GM19238 (cell line): Measurements from ENCODE around the gene CSF3R.
"Not testable (repeated sequence)": the region's sequence is repeated elsewhere in the genome, so short reads cannot be mapped to it uniquely, and the experiment has no call there.

Source experiments
- DNase-seq: peaks from one replicate; pipeline ENCODE4 v3.0.0; 2011; ENCODE audit warnings: low spot score; ENCODE audit not compliant: insufficient read length

Gene CSF3R

GRCh38 chr1:36484099-36484498 lies 1.4 kb upstream of the CSF3R start:
- DNase-seq: no peak

- DNase-seq: no peak
Measured at GRCh38 chr1:36481771-36482723, 666 bp downstream of the CSF3R start.

- DNase-seq: no peak
Measured at GRCh38 chr1:36481091-36481490, 1.6 kb downstream of the CSF3R start.

GRCh38 chr1:36480161-36480560 lies 2.6 kb downstream of the CSF3R start:
- DNase-seq: no peak

DNA sequence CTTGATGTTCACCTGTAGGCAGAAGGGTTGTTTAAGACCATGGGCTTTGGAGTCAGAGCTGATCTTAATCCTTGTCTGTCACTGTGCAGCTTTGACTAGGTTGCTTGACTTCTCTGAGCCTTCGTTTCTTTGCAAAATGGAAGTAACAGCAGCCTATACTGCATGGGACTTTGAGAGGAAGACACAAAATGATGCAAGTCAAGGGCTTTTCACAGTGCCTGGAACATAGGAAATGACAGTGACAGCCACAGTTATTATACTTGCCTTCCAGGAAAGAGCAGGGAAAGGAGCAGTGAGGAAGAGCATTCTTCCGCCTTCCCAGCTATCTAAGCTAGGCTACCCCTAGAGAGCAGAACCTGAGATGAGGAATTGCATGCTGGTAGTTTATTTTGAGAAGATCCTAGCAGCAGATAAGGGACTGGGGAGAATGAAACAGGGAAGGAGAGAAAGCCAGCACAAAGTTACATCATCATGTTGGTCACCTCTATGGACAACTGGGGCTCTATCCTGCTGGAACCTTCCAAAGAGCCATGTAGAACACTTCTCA lies 3.1 kb downstream of the CSF3R start:
- no peak for DNase-seq

DNA sequence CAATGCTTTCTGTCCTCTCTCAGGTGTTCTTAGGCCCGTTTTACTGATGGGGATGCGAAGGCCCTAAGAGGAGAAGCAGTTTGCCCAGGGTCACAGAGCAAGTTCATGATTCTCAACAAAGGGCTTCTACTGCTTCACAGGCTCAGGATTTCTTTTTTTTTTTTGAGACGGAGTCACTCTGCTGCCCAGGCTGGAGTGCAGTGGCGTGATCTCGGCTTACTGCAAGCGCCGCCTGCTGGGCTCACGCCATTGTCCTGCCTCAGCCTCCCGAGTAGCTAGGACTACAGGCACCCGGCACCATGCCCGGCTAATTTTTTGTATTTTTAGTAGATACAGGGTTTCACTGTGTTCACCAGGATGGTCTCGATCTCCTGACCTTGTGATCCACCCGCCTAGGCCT lies 5.1 kb downstream of the CSF3R start:
- DNase-seq: not testable (repeated sequence)

DNA sequence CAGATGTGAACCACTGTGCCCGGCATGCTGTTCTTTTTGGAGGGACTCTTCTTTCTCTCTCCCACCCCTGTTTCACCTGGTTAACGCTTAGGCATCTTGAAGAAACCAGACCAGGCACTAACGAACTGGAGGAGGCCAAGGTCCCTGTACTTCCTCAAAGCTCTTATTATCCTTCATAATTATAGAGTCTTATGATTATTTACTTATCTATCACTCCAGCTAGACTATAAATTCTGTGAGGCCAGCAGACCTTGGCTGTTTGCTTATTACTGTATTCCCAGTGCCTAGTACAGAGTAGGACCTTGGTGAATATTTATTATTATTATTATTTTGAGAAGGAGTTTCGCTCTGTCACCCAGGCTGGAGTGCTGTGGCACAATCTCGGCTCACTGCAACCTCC lies 5.8 kb downstream of the CSF3R start:
- DNase-seq: no peak

GRCh38 chr1:36475910-36476604 lies 6.7 kb downstream of the CSF3R start:
- DNase-seq: no peak

DNA sequence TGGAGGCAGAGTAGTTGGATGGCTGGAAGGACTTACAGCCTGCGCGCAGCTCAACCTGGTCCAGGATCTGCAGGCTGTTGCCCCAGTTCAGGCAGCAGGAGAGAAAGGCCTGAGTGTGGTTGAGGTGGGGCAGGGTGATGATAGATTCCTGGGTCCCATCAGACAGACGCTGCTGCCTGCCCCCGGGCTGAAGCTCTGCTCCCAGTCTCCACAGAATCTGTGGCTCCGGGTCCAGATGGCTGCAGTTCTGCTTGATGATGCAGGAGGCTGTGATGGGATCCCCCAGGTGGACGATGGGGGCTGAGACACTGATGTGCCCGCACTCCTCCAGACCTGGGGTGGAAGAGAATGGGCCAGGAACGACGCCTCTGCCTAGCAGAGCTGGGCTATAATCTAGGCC lies 7.4 kb downstream of the CSF3R start:
- DNase-seq: no peak

GRCh38 chr1:36472656-36473055 lies 10.1 kb downstream of the CSF3R start:
- DNase-seq: no peak

DNA sequence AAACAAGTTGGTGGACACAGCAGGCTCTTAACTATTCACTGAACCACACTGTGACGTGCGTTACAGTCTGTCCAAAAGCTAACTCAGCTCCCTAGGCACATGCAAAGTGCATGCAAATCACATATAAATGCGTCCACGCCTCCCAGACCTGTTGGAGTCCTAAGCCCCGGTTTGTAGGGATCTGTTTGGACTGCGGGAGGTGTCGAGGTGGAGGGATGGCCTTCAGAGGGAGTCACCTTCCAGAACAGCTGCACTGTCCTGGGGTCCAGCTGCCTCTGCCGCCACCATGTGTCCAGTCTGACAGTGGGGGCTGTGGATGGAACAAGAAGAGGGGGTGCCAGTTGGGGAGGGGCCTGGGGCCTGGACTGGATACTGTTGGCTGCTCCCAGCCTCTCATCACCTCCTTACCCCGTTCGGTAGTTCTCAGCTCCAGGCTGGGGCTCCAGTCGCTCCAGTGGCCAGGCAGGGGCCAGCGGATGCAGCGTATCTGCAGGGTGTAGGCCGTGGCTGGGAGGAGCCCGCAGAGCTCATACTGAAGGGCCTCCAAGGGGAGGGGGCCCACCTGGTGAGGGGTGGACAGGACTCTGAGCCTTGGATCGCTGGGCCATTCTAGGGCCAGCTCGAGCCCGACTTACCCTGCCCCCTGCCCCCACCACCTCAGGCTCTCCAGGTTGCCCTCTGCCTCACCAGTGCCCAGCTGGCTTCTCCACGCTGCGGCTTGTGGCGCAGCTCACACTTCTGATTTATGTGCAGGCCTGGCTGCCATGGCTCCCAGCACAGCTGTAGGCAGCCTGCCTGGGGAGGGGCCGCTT lies 10.7 kb downstream of the CSF3R start:
- no peak for DNase-seq

GRCh38 chr1:36469163-36469562 lies 13.6 kb downstream of the CSF3R start:
- no peak for DNase-seq

DNA sequence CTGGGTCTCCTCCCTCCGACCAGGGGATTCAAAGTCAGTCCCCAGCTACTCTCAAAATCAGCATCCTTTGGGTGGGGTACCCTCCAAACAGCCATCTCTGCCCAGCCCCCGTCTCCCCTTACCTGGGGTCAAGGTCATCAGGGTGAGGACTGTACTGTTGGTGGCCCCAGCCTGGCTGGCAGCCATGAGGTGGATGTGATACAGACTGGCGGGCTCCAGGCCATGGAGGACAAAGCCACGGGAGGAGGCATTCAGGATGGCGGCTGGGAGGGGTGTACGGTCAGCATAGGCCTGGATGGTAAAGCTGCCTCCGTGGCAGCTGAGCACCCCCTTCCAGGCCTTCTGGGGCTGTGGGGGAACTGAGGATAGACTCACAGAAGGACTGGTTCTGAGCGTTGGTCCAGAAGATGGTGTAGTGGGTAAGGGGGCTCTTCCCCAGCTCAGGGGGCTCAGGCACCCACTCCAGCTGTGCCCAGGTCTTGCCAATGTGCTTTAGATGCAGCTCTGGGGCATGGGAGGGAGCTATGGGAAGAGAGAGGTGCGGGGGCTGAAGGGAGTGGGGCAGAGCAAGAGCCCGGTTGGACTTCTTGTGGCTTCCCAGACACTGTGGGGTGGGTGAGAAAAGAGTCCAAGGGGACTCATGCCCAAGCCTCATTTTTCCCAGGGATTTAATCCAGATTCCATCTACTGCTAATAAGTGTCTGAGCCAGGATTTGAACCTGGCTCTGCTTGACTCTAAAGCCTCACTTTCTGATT lies 14.8 kb downstream of the CSF3R start:
- no peak for DNase-seq

DNA sequence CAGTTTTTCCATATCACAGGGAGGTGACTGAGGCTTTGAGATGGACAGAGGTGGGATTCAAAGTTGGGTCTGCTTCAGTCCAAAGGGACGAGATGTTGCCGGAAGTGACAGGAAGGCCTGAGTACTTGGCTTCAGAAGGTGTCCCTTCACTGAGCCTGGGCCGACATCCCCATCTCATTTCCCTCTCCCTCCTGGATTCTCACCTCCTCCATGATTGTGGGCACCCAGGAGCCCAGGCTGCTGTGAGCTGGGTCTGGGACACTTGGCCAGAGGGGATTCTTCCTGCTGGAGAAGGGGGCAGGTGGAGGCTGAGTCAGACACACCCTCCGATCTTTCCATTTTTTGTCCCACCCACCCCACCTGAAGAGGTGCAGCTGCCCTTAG lies 15.7 kb downstream of the CSF3R start:
- DNase-seq: no peak

GRCh38 chr1:36466370-36467026 lies 16.2 kb downstream of the CSF3R start:
- no peak for DNase-seq

DNA sequence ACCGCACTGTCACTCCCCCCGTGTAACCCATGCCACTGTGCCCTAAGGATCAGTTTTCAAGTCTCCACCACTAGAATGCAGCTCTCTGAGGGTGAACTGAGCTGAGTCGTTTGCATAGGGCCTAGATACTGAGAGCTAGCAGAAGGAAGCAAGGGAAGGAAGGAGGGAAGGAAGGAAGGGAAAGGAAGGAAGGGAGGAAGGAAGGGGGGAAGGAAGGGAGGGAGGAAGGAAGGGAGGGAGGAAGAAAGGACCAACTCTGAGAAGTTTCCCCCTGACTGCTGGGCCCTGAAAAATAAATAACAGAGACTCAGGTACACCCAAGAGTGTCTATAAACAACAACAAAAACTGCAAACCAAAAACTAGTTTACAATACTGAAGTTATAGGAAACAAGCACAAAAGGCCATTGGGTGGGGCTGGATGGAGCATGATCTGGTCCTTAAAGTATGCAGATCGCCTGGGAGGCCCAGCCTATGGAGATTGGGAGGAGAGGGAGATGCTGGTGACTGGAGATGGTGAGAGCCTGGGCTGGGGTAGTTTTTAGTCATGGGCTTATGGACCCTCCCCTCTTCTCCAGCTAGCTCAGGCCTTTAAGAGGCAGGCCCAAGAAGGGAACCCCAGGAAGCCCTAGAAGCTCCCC lies 16.9 kb downstream of the CSF3R start:
- DNase-seq: no peak

DNA sequence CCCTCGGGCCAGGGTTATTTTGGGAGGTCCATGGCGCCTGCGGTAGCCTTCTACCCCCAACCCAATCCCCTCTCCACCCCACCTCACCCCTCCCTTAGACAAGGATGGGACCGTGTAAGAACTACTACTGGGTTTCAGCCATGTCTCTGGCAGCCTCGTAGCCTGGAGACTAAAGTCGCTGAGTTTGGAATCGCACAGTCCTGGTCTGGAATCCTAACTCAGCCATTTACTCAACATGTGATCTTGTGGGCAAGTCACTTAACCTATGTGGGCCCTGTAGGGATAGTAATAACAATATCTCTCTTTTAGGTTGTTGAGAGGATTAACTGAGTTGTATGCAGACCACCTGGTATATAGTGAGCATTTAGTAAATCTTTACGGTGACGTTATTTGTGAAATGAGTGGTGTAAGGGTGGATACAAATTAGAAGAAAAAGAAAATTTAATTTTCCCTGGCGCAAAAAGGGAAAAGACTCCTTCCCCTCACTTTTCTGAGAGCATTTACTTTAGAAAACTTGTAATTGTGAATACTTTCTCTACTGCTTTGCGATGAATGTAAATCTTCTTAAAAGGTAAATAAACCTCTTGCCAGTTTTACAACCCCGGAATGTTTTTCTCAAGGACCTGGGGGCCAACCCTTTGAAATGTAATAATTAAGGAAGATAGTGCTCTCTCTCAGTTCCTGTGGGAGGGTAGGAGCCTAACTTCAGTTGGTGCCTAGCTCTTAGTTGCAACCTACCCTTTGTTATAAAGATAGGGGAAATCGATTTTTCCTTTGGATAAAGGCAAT lies 17.9 kb downstream of the CSF3R start:
- DNase-seq: peak; percentile 45

- DNase-seq: peak; percentile 86
Measured at GRCh38 chr1:36463803-36464604, 18.7 kb downstream of the CSF3R start, which contains the start of gene MRPS15. TSS of gene MRPS15 (minus strand) at chr1:36464384. CDS start at chr1:36464275, 109 bp downstream.
